ENCODE results near the gene CEP164. TPM values are rescaled to one million over a fixed set of nuclear protein-coding genes. Genes with fewer than 3 reads are reported as not detected.

CEP164 gene
- total and polyA plus RNA-seq, 2 of the 8 experiments (the other 6 are each of a cell fraction or from before 2014, with no cell fraction given) = 8.4 to 20.8 TPM

DNA sequence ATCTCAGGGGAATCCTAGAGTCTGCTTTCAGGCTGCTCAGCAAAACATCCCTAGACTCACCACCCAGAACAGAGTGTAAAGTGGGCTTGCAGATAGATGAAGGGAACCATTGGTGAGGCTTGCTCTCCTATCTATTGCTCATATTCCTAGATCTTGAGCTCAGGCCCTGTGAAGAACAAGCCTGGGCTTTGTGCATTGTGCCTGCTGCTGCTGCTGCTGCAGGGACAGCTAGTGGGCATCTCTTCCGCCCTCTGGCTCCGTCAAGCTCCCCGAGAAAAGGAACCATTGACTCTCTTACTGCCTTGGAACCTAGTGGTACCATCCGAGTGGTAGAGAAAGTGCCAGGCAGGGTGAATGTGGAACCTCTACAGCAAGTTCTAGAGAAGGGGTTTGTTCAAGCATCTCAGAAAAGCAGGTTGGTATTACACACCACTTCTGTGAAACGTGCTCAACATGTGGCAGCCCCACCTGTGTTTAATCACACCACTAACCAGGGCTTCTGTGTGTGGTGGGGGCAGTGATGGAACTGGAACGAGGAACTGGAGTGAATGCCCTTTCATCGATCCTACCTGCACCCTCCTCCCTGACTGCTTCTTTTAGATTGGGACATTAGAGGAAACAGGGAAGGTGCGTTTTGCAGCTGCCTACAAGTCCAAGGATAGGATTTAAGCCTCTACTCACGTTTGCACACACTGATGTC lies 32.1 kb upstream of the CEP164 start:
- Histone ChIP-seq H2BK5ac (ENCODE audit: low read depth, low read length) (no peak overlapping the region), H2AK5ac (ENCODE audit: low read depth, low read length) (no peak overlapping the region), H3K27ac (ENCODE audit: low read depth, low read length) (no peak overlapping the region), H3K79me2 (ENCODE audit: control insufficient read depth in 1 of 2, insufficient read depth in 2 of 2, low read length in 2 of 2) (no peaks in the 10 kb centered on the region), H3K4ac (replicated peaks; ENCODE audit: insufficient read length, low read depth, low read length) (no peak overlapping the region), H3K4me3 (ENCODE audit: extremely low read depth in 1 of 4, insufficient read depth in 2 of 4, low read depth in 3 of 4, low read length in 4 of 4) (no peak overlapping the region), H4K91ac (replicated peaks; ENCODE audit: insufficient read length, low read length) (no peak overlapping the region), H2BK15ac (ENCODE audit: low read length) (no peak overlapping the region), H3K79me1 (ENCODE audit: low read depth, low read length) (no peaks in the 10 kb centered on the region), H3K36me3 (ENCODE audit: control insufficient read depth in 2 of 4, insufficient read depth in 4 of 4, low read length in 3 of 4) (peaks cover 0 to 7% (median under 1%) of the 10 kb centered on the region in 4 experiments; a peak in 3 of 8 replicates), H2BK12ac (ENCODE audit: low read depth, low read length) (no peak overlapping the region), H3K27me3 (replicated peaks in 1 of 4; ENCODE audit: control insufficient read depth in 3 of 4, extremely low read depth in 1 of 4, insufficient read depth in 3 of 4, low read length in 3 of 4) (no peaks in the 10 kb centered on the region), H4K20me1 (replicated peaks in 1 of 2; ENCODE audit: control insufficient read depth in 1 of 2, insufficient read depth in 2 of 2, low read length in 2 of 2) (no peaks in the 10 kb centered on the region), H3K4me2 (ENCODE audit: insufficient read depth in 1 of 2, low read depth in 2 of 2, low read length in 2 of 2) (no peak overlapping the region), H2BK120ac (replicated peaks; ENCODE audit: low read depth, low read length) (no peak overlapping the region), H3K18ac (ENCODE audit: extremely low read depth, low read length) (no peak overlapping the region), H3K56ac (replicated peaks; ENCODE audit: insufficient read length, low read depth, low read length) (no peak overlapping the region), H3K23ac (ENCODE audit: insufficient read length) (no peak overlapping the region), H4K8ac (ENCODE audit: extremely low read depth, insufficient read depth, low read length) (no peak overlapping the region), H4K5ac (ENCODE audit: insufficient read length, low read depth, low read length) (no peak overlapping the region), H3K4me1 (replicated peaks in 1 of 4; ENCODE audit: control insufficient read depth in 3 of 4, insufficient read depth in 4 of 4, low read length in 3 of 4) (peaks cover 3 to 16% (median 8%) of the 10 kb centered on the region in 4 experiments), H3K9me3 (ENCODE audit: insufficient read depth in 2 of 2, low read depth in 1 of 2, low read length in 1 of 2) (no peaks in the 10 kb centered on the region), H2BK20ac (ENCODE audit: low read length) (no peak overlapping the region), H3K14ac (ENCODE audit: insufficient read length) (no peak overlapping the region), H3K9ac (replicated peaks in 1 of 4; ENCODE audit: extremely low read depth in 1 of 4, low read depth in 3 of 4, low read length in 3 of 4) (no peak overlapping the region), H3K23me2 (ENCODE audit: low read depth, low read length) (no peaks in the 10 kb centered on the region), H2AFZ (ENCODE audit: low read length) (no peak overlapping the region)
- FAIRE-seq (no peak), DNase-seq (ENCODE audit: low read depth in 1 of 2, low spot score in 2 of 2) (no peak)
- 89% methylated on average over 9 of the region's 9 CpGs; no CpG with 5 or more reads in 1 of the 2 experiments for WGBS, 2 experiments (ENCODE audit: extremely low coverage in 1 of 2, insufficient coverage in 1 of 2, insufficient read length in 1 of 2, insufficient replicate concordance in 2 of 2, low coverage in 1 of 2, low lambda C conversion rate in 2 of 2, missing lambda C conversion rate in 1 of 2)
- ChIA-PET POLR2A (ENCODE audit: partially characterized antibody) (interaction anchor here (1.0 to 1.6 kb wide), 4 partner anchors 13 to 56 kb away, joined by 3 to 5 read pairs (median 3); partner anchors contain the start of gene CEP164), CTCF (ENCODE audit: partially characterized antibody) (interaction anchor here (0.6 to 2.0 kb wide), 4 partner anchors 9 to 307 kb away, joined by 4 to 10 read pairs (median 4); no protein-coding TSS in a partner anchor)
- TF ChIP-seq ATF3 (IDR thresholded peaks at IDR 0.05; ENCODE audit: insufficient read depth, low read depth, low read length) = no peak
